KOPT-K1 (cell line): ENCODE data around the gene LRRK1.
"Not testable (repeated sequence)": the region's sequence is repeated elsewhere in the genome, so short reads cannot be mapped to it uniquely, and the experiment has no call there.

Experiments used
- H3K27ac ChIP-seq: fragments of 200-600 bp; sonication (generic); 2 replicates; pipeline ENCODE4 v1.5.1; 2016; ENCODE audit warnings: antibody characterized with exemption, mild to moderate bottlenecking, low read depth, low read length; ENCODE audit not compliant: poor library complexity, severe bottlenecking
- H3K36me3 ChIP-seq: fragments of 200-600 bp; sonication (generic); 2 replicates; pipeline ENCODE4 v1.5.1; 2017; ENCODE audit warnings: antibody characterized with exemption, mild to moderate bottlenecking, low read length, moderate library complexity; ENCODE audit not compliant: insufficient read depth
- H3K9me3 ChIP-seq: fragments of 200-600 bp; sonication (generic); 2 replicates; pipeline ENCODE4 v1.5.1; 2017; ENCODE audit warnings: antibody characterized with exemption, low read length, mild to moderate bottlenecking; ENCODE audit not compliant: insufficient read depth, poor library complexity, severe bottlenecking

LRRK1 gene

GRCh38 chr15:101065570-101066221 is 146.5 kb downstream of the LRRK1 start:
- Histone ChIP-seq H3K27ac (no peak overlapping the region), H3K9me3 (no peaks in the 10 kb centered on the region), H3K36me3 (no peaks in the 10 kb centered on the region)

- Histone ChIP-seq H3K36me3 (no peaks in the 10 kb centered on the region), H3K9me3 (no peaks in the 10 kb centered on the region), H3K27ac (no peak overlapping the region)
Measured at GRCh38 chr15:101066501-101067408, 147.6 kb downstream of the LRRK1 start.

GRCh38 chr15:101067660-101068522 is 148.7 kb downstream of the LRRK1 start:
- Histone ChIP-seq H3K9me3 (no peaks in the 10 kb centered on the region), H3K27ac (no peak overlapping the region), H3K36me3 (no peaks in the 10 kb centered on the region)

GRCh38 chr15:101068523-101068960 is 149.4 kb downstream of the LRRK1 start:
- Histone ChIP-seq H3K9me3 (no peaks in the 10 kb centered on the region), H3K36me3 (no peaks in the 10 kb centered on the region), H3K27ac (no peak overlapping the region)

- Histone ChIP-seq H3K9me3 (no peaks in the 10 kb centered on the region), H3K27ac (no peak overlapping the region), H3K36me3 (no peaks in the 10 kb centered on the region)
Measured at GRCh38 chr15:101068961-101069653, 149.9 kb downstream of the LRRK1 start.

GRCh38 chr15:101069654-101069973 is 150.5 kb downstream of the LRRK1 start:
- no peaks in the 10 kb centered on the region for H3K36me3 ChIP-seq
- H3K9me3 ChIP-seq: no peaks in the 10 kb centered on the region
- no peak overlapping the region for H3K27ac ChIP-seq

GRCh38 chr15:101070024-101070423 is 150.9 kb downstream of the LRRK1 start:
- Histone ChIP-seq H3K36me3 (no peaks in the 10 kb centered on the region), H3K9me3 (no peaks in the 10 kb centered on the region), H3K27ac (no peak overlapping the region)

- Histone ChIP-seq H3K9me3 (no peaks in the 10 kb centered on the region), H3K36me3 (no peaks in the 10 kb centered on the region), H3K27ac (no peak overlapping the region)
Measured at GRCh38 chr15:101070502-101071273, 151.5 kb downstream of the LRRK1 start.

GRCh38 chr15:101071651-101072050 is 152.5 kb downstream of the LRRK1 start:
- no peaks in the 10 kb centered on the region for H3K9me3 ChIP-seq
- H3K36me3 ChIP-seq: no peaks in the 10 kb centered on the region
- no peak overlapping the region for H3K27ac ChIP-seq

GRCh38 chr15:101072235-101072634 is 153.1 kb downstream of the LRRK1 start:
- H3K27ac ChIP-seq, H3K9me3 ChIP-seq, H3K36me3 ChIP-seq: not testable (repeated sequence)

GRCh38 chr15:101077806-101078668 is 158.9 kb downstream of the LRRK1 start:
- not testable (repeated sequence) for H3K27ac ChIP-seq, H3K36me3 ChIP-seq, H3K9me3 ChIP-seq

GRCh38 chr15:101078669-101079323 is 159.6 kb downstream of the LRRK1 start:
- Histone ChIP-seq H3K9me3 (no peaks in the 10 kb centered on the region), H3K27ac (no peak overlapping the region), H3K36me3 (no peaks in the 10 kb centered on the region)

- Histone ChIP-seq H3K27ac (no peak overlapping the region), H3K9me3 (no peaks in the 10 kb centered on the region), H3K36me3 (no peaks in the 10 kb centered on the region)
Measured at GRCh38 chr15:101081900-101082299, 162.7 kb downstream of the LRRK1 start.
